Heart left ventricle (tissue), 13 donors: ENCODE measurements around the gene NIP7.

ENCODE experiments used
- POLR2A ChIP-seq, 2 donors: fragments of 450-650 bp; IDR thresholded peaks; one replicate each; pipeline ENCODE4 v1.6.1; 2017; ENCODE audit warnings: antibody characterized with exemption in 2 of 2, mild to moderate bottlenecking in 2 of 2, moderate library complexity in 2 of 2
- TF ChIP-seq, protein P1 (sequence below), 12 donors: fragments of 200-600 bp; sonication (generic) in 4 of 12; IDR thresholded peaks; one replicate each; pipeline versions ENCODE4 v1.5.0 to v1.8.0; 2018 to 2022; ENCODE audit warnings: antibody characterized with exemption in 12 of 12, mild to moderate bottlenecking in 5 of 12
- donor health status: ischemic (EF 13 %, LVEDD 7.1; RV severe dilation, severe dysfunction).
- donor health status: DM: no; HTN: yes; CAD: no.
- donor health status: DM: no; HTN: no; CAD: no.
- donor health status: ischemic (EF 25% LVEDD 6.9; RV normal size, moderate dysfunction).
- donor health status: ischemic (EF 25% LVEDD 5.7; RV mildly dilated, moderate dysfunction).
- donor health status: ischemic (EF 35%, LVEDD 5.7; RV mildly dilated, moderate dysfunction).
- donor health status: nonischemic (EF 11% LVEDD 7.7; RV severe dilation, severe dysfunction).
- donor health status: DM: yes; HTN: yes; CAD: no.
- donor health status: PGD.
- donor health status: ischemic (EF 29% LVEDD 5.4; RV normal size, mild dysfunction).
- donor health status: nonischemic (EF 23%, LVEDD 6.1; RV moderate dilation, normal function).

GRCh38 chr16:69315486-69316311, 23.9 kb upstream of the NIP7 start:
- TF ChIP-seq, protein P1, sequence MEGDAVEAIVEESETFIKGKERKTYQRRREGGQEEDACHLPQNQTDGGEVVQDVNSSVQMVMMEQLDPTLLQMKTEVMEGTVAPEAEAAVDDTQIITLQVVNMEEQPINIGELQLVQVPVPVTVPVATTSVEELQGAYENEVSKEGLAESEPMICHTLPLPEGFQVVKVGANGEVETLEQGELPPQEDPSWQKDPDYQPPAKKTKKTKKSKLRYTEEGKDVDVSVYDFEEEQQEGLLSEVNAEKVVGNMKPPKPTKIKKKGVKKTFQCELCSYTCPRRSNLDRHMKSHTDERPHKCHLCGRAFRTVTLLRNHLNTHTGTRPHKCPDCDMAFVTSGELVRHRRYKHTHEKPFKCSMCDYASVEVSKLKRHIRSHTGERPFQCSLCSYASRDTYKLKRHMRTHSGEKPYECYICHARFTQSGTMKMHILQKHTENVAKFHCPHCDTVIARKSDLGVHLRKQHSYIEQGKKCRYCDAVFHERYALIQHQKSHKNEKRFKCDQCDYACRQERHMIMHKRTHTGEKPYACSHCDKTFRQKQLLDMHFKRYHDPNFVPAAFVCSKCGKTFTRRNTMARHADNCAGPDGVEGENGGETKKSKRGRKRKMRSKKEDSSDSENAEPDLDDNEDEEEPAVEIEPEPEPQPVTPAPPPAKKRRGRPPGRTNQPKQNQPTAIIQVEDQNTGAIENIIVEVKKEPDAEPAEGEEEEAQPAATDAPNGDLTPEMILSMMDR (IDR thresholded peaks at IDR 0.05): no peak
- no peak for TF ChIP-seq POLR2A (IDR thresholded peaks at IDR 0.05)
